ENCODE measurements around the gene GSTM3. TPM values are rescaled to one million over a fixed set of nuclear protein-coding genes. Genes with fewer than 3 reads are reported as not detected.
A peak's percentile ranks its signal among the peaks of the same experiment; 100 is the strongest.
"Not testable (repeated sequence)": the region's sequence is repeated elsewhere in the genome, so short reads cannot be mapped to it uniquely, and the experiment has no call there.

The GSTM3 gene
- total RNA-seq, 1 experiment from 2014 or later: 72.1 TPM

DNA sequence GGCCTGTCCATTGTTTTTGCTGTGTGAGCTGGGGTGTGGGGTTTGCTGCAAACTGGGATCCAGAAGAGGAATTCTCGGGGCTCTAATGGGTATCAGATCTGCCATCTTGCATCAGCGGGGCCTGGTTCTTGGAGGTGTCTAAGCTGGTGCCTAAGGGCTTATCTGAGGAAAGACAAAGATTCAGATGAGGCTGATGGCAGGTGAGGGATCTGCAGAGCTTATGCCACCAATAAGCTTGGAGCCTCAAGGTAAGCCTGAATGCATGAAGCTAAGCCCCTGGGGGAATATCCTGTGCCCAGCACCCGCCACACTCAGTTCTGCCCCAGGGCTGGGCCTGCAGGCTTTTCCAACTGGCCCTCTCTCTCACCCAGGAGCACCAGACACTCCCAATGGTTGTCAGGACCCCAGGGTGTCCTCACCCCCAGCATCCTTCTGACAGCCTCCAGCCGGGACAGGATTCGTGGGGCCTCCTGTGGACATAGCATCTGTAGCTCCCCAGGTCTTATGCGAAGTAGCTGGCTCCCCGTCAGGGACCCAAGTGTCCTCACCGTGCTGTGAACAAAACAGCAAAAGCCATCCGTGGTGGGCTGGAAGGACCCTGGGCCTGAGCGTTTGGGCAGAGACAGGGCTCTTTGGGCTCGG lies 9.5 kb upstream of the GSTM3 start:
- DNase-seq (ENCODE audit: low read depth, low spot score): no peak
- in situ Hi-C loops (cut with HindIII; ENCODE audit: low pct_unique_long_range_greater_than_20kb, low sequenced_read_pairs): no loop called here

DNA sequence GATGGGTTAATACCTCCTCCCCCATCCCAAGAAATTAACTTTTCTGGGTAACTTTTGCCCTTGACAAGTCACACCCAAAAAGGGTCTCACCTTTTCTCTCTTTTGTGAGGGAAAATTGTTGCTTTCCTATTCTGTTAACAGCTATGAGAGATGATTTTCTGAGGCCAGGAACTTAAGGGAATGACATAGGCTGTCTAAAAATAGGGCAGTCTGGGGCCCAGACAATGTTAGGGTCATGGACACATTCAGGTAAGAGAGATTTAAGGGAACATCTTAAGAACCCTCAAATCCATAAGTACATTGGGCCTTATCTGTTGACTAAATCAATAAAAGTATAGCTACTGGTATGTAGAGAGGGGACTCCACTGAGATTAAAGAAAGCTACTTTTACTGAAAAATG lies 8.4 kb upstream of the GSTM3 start:
- in situ Hi-C loops (cut with HindIII; ENCODE audit: low pct_unique_long_range_greater_than_20kb, low sequenced_read_pairs): no loop called here
- no peak for DNase-seq (ENCODE audit: low read depth, low spot score)

DNA sequence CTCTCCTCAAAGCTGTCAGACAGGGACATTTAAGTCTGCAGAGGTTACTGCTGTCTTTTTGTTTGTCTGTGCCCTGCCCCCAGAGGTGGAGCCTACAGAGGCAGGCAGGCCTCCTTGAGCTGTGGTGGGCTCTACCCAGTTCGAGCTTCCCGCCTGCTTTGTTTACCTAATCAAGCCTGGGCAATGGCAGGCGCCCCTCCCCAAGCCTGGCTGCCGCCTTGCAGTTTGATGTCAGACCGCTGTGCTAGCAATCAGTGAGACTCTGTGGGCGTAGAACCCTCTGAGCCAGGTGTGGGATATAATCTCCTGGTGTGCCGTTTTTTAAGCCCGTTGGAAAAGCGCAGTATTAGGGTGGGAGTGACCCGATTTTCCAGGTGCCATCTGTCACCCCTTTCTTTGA lies 7.5 kb upstream of the GSTM3 start:
- in situ Hi-C loops (cut with HindIII; ENCODE audit: low pct_unique_long_range_greater_than_20kb, low sequenced_read_pairs); DNase-seq (ENCODE audit: low read depth, low spot score): not testable (repeated sequence)

DNA sequence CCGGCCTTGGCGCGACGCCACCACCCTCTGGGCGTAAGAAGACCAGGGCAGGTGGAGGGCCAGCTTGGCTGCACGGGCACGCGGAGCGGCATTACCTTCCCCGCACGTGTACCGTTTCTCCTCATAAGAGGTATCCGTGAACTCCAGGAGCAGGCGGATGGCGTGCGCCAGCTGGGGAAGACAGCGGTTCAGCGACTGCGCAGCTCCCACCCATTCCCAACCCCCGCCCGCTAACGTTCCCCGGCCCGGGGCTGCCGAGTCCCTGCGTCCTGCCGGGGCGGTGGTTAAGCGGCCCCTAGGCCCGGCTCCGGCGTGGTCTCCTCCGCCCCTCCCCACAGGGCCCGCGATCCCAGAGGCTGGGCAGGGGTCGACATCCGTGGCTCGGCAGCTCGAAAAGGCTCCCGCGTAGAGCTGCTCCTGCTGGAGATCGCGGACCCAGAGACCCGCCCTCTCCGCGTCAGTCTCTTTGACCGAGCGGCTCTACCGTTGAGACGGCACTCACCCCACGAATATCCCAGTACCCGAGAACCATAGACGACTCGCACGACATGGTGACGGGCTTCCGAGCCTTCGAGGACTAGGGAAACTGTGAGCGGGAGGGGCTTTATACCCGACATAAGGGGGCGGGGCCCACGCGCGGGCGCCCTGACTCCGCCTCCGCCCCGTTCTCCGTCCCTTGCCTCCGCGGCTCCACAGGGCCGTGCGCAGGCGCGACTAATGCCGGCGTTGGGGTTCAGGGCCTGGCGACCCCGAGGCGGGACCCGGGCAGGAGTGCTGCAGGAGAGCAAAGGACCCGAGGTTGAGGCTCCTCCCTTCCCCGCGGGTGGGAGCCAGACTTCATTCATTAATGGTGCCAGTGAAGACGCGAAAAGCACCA lies 862 bp downstream of the GSTM3 start:
- in situ Hi-C loops (cut with HindIII; ENCODE audit: low pct_unique_long_range_greater_than_20kb, low sequenced_read_pairs): no loop called here
- peak; percentile 55 for DNase-seq (ENCODE audit: low read depth, low spot score)

DNA sequence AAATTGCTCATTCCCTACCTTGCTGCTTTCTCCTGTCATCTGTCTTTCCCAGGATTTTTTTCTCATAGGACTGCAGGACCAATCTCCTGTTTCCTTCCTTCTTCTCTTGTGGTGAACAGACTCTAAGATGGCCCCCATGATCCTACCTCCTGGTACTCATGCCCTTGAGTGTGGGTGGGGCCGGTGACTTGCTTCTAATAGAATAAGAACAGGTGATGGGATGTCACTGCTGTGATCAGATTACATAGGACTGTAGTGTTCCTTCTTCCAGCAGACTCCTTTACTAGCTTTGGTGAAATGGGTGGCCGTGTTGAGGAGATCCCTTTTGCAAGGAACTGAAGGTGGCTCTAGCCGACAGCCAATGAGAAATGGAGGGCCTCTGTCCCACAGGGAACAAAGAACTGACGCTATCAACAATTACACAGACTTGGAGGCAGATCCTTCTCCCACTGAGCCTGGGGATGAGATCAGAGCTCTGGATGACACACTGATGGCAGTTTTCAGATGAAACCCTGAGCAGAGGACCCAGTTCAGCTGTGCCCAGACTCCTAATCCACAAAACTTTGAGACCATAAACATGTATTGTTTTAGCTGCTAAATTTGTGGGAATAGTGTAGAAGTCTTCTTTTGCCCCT lies 7.5 kb downstream of the GSTM3 start:
- no peak for DNase-seq (ENCODE audit: low read depth, low spot score)
- in situ Hi-C loops (cut with HindIII; ENCODE audit: low pct_unique_long_range_greater_than_20kb, low sequenced_read_pairs): no loop called here

DNA sequence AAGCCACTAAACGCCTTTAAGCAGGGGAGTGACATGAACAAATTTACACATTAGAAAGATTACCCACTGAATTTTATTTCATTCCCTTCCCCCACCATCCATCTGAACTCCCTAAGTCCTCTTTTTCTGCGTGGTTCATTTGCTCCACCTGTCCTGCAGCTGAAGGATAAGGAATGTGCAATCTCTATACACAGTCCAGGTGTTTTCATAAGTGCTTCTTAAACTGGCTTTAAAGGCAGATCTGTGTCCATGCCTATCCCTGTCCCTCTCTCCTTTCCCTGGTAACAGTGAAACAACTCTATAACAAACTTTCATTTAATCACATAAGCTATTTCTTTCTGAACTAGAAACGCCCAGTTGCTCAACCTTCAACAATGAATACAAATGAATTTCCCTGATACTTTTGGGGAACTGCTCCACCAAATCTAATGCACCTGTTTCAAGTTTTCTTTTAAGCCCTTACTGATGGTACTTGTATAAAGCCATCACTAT lies 8.4 kb downstream of the GSTM3 start:
- in situ Hi-C loops (cut with HindIII; ENCODE audit: low pct_unique_long_range_greater_than_20kb, low sequenced_read_pairs): no loop called here
- DNase-seq (ENCODE audit: low read depth, low spot score): no peak

DNA sequence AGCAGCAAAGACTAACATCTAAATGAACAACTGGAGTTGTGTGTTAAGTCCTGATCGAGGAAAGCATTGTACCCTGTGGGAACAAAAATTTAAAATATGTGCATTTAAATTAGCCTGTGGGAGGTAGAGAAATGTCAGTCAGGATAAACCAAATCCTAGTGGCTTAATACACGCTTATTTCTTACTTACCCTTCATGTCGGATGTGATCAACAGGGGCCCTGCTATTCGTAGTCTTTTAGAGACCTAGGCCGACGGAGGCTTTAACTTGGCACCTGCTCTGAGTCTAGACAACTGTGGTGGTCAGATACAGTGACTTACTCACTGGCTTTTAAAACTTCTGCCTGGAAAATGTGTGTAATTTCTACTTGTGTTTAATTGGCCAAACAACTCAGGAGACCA lies 10.2 kb downstream of the GSTM3 start:
- in situ Hi-C loops (cut with HindIII; ENCODE audit: low pct_unique_long_range_greater_than_20kb, low sequenced_read_pairs): no loop called here
- no peak for DNase-seq (ENCODE audit: low read depth, low spot score)

DNA sequence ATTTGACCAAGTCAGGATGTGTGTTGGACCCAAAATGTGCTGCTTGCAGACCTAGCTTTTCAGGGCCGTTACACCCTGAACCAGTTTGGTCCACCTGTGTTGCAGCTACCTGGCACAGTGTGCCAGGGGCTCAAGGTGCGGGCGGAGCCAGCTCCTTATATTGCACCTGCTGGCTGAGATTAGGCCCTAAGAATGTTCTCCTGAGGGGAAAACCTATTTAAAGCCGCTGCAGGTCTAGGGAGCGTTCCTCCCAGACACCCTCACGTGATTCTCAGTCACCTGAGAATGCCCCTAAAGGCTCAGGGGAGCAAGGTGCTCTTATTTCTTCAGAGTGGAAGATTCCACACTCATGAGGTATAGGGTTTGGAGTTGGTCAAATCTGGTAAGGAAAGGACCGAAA lies 12.0 kb downstream of the GSTM3 start:
- DNase-seq (ENCODE audit: low read depth, low spot score): no peak
- in situ Hi-C loops (cut with HindIII; ENCODE audit: low pct_unique_long_range_greater_than_20kb, low sequenced_read_pairs): no loop called here

DNA sequence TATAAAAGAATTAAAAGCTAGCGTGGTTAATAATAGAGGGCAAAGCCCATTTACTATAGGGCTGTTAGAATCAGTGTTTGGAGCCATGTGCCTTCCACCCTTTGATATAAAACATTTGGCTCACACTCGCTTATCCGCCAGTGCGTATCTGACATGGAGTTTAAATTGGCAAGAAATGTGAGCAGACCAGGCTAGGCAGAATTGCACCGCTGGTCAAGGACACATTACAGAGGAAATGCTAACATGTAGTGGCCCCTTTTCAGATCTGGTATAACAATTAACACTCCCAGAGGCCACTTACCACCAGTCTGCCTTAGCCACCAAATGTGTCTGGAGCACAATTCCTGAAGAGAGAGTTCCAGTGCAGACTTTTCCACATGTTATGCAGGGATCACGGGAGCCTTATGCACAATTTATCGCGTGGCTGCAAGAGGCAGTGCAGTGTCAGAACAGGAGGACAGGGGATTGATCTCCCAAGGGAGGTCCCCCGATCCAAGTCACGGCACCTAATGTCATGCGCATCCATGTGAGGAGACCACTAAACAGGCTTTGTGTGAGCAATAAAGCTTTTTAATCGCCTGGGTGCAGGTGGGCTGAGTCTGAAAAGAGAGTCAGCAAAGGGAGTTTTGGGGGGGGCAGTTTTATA lies 14.0 kb downstream of the GSTM3 start:
- in situ Hi-C loops (cut with HindIII; ENCODE audit: low pct_unique_long_range_greater_than_20kb, low sequenced_read_pairs): no loop called here
- no peak for DNase-seq (ENCODE audit: low read depth, low spot score)

DNA sequence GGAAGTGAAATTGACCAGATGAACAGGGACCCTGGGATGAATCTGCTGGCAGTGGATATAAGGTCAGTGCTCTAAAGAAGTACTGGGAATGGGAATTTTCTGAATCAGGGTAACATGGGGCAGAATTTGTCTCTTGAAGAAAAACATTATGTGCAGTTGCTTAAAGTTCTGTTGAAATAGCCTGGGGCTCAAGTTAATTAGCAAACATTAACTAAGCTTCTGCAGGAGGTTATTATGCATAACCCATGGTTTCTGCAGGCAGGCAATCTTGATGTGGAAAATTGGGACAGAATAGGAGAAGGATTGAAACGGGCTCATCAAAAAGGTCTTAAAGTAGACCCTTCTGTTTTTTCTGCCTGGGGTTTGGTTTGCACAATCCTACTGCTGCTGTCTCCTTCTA lies 14.8 kb downstream of the GSTM3 start:
- in situ Hi-C loops (cut with HindIII; ENCODE audit: low pct_unique_long_range_greater_than_20kb, low sequenced_read_pairs): no loop called here
- no peak for DNase-seq (ENCODE audit: low read depth, low spot score)

DNA sequence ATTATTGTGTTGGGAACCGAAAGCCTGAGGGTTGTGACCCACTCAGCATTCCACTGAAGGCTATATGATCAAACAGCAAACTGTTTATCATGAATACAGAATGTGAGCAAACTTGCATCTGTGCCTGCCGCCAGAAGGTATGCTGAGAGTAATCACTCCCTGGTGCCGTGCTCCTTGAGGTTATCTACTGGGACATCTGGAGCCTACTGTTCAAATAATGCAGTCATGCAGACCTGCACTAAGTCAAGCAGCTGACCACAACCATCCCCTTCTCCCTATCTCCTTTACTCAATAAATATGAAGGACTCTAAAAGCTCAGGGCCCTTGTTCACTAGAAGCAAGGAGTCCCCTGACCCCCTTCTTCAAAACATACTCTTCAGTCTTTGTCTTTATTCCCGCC lies 15.3 kb downstream of the GSTM3 start:
- DNase-seq (ENCODE audit: low read depth, low spot score): no peak
- in situ Hi-C loops (cut with HindIII; ENCODE audit: low pct_unique_long_range_greater_than_20kb, low sequenced_read_pairs): no loop called here

DNA sequence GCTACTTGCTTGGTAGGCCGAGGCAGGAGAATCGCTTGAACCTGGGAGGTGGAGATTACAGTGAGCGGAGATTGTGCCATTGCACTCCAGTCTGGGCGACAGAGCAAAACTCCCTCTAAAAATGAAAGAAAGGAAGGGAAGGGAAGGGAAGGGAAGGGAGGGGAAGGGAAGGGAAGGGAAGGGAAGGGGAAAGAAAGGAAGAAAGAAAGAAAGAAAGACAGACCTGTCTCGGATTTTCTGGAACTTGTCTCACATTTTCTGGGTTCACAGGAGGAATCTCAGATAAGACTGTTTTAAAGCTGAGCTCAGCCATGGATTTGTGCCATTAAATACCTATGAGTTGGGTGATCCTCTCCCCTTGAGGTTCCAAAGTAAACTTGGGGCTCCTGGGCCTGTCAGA lies 15.9 kb downstream of the GSTM3 start:
- in situ Hi-C loops (cut with HindIII; ENCODE audit: low pct_unique_long_range_greater_than_20kb, low sequenced_read_pairs): no loop called here
- DNase-seq (ENCODE audit: low read depth, low spot score): no peak

DNA sequence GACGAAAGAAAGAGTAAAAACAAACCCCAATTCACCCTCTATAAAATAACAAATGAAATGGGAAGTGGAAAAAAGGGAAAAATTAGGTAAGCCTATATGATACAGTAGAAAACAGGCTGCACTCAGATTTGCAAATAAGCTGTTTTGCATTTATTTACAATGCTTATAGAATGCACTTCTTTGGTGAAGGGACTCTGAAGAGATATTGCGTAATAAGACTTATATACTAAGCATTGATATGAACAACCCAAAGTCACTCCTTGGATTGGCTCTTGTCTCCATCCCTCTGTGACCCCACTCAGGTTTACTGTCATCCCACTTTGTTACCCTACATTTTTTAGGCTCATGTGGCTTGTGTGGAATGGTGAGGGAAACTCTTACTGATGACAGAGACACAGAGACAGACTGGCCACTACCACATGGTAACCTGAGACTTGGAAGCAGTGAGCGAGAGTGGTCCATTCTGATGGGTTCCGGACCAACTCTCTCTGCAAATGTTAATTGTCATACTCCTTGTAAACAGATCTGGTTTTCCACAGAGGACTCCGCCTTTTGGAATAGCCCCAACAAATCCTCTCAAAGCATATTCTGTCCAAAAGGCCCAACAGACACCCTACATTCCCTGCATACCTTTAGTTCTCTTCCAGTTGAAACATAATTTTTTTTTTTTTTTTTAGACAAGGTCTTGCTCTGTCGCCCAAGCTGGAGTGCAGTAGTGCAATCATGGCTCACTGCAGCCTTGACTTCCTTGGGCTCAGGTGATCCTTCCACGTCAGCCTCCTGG lies 17.7 kb downstream of the GSTM3 start:
- in situ Hi-C loops (cut with HindIII; ENCODE audit: low pct_unique_long_range_greater_than_20kb, low sequenced_read_pairs): no loop called here
- DNase-seq (ENCODE audit: low read depth, low spot score): no peak

DNA sequence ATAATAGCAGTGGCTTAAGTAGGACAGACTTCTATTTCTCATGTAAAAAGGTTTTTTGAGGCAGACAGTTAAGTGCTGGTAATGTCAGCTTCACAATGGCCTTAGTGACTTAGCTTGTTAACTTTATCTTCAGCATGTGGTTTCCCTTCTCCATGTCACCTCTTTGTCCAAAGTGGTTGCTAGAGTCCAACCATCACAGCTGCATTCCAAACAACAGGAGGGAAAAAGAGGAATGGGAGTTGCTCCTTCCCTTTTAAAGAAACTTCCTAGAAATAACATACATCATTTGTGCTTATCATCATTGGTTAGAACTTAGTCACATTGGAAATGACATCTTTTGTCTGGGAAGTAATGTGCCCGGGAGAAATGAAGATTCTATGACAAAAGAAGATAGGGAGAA lies 18.9 kb downstream of the GSTM3 start:
- DNase-seq (ENCODE audit: low read depth, low spot score): no peak
- in situ Hi-C loops (cut with HindIII; ENCODE audit: low pct_unique_long_range_greater_than_20kb, low sequenced_read_pairs): no loop called here

DNA sequence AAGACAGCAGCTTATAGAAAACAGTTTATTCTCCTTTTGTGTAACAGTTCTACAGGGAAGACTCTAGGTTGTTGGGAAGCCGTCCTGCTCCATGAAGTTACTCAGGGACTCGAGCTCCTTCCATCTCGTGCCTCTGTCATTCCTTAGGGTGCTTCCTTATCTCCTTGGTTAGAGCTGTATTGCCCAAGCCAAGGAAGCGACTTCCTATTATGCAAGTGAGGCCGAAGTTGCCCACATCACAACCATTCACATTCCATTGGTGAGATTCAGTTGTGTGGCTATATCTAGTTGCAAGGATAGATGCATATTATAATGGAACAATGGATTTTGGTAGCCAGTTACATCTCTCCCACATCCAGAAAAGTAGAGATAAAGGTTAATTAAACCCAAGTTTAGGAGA lies 19.8 kb downstream of the GSTM3 start:
- in situ Hi-C loops (cut with HindIII; ENCODE audit: low pct_unique_long_range_greater_than_20kb, low sequenced_read_pairs): no loop called here
- DNase-seq (ENCODE audit: low read depth, low spot score): no peak

DNA sequence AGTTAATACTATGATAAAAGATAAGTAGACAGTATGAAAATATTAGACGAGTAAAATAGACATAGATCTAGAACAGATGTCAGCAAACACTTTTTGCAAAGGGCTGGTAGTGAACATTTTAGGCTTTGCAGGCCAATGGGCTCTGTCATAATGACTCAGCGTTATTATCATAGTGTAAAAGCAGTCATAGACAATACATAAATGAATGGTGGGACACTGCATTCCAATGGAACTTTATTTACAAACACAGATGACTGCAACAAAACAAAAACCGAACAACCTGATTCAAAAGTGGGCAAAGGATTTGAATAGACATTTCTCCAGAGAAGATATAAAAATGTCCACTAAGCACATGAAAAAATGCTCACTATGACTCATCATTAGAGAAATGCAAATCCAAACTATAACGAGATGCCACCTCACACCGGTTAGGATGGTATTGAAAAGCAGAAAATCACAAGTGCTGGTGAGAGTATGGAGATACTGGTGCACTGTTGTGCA lies 21.5 kb downstream of the GSTM3 start:
- in situ Hi-C loops (cut with HindIII; ENCODE audit: low pct_unique_long_range_greater_than_20kb, low sequenced_read_pairs): no loop called here
- no peak for DNase-seq (ENCODE audit: low read depth, low spot score)

DNA sequence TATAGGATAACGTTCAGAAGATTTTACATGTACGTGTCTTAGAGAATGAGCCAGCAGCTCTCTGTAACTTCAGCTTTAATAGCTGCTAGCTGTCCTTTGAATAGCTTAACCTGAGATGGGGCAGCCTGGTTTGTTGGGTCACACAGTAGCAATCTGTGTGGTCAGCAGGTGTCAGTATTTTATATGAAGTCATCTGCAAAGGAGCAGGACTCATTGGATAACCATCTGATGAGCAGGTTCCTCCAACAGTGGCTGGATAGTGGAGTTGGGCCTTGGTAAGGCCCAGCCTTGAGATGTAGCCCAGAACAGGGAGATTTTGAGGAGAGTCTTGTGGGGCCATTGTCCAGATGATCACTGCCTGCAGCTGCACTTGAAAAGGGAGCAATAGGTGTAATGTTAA lies 22.3 kb downstream of the GSTM3 start:
- in situ Hi-C loops (cut with HindIII; ENCODE audit: low pct_unique_long_range_greater_than_20kb, low sequenced_read_pairs): no loop called here
- DNase-seq (ENCODE audit: low read depth, low spot score): peak; percentile 33

Measured in SK-MEL-5 (cell line).